ENCODE measurements around the gene STXBP5. TPM values are rescaled to one million over a fixed set of nuclear protein-coding genes. Genes with fewer than 3 reads are reported as not detected.

The STXBP5 gene
- polyA plus RNA-seq, 1 donor (not counting 4 experiments of a cell fraction or from before 2014, with no cell fraction given): 19.4 TPM

DNA sequence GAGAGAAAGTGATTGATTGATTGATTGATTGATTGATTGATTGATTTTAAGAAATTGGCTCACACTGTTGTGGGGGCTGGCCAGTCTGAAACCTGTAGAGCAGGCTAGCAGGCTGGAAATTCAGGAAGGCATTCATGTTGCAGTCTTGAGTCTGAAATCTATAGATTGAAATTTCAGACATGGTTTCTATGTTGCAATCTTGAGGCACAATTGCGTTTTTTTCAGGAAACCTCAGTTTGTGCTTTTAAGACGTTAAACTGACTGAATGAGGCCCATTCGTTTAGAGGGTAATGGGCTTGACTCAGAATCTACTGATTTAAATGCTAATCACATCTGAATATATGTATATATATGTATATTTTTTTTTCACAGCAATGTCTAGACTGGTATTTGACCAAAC, 106.3 kb downstream of the STXBP5 start:
- no peak overlapping the region for H3K9ac ChIP-seq (ENCODE audit: control insufficient read depth, extremely low read depth, insufficient read depth, low read length)
- no peaks in the 10 kb centered on the region for H3K36me3 ChIP-seq (ENCODE audit: control insufficient read depth in 2 of 2, extremely low read depth in 1 of 2, insufficient read depth in 2 of 2, low read length in 2 of 2)
- H3K4me1 ChIP-seq (ENCODE audit: control insufficient read depth, extremely low read depth, insufficient read depth, low read length): no peaks in the 10 kb centered on the region
- no peak overlapping the region for H2AFZ ChIP-seq (ENCODE audit: control insufficient read depth, low read length)
- H3K4me3 ChIP-seq (ENCODE audit: control insufficient read depth in 2 of 3, extremely low read depth in 1 of 3, insufficient read depth in 2 of 3, low read depth in 1 of 3, low read length in 3 of 3): no peak overlapping the region
- no peaks in the 10 kb centered on the region for H3K27me3 ChIP-seq (ENCODE audit: control insufficient read depth, extremely low read depth, insufficient read depth, low read length)
- H4K20me1 ChIP-seq (ENCODE audit: control insufficient read depth, extremely low read depth, insufficient read depth, low read length): no peaks in the 10 kb centered on the region
- H3K4me2 ChIP-seq (ENCODE audit: control insufficient read depth, extremely low read depth, insufficient read depth, low read depth, low read length): no peak overlapping the region
- no peak for TF ChIP-seq EZH2 (IDR thresholded peaks at IDR 0.05; ENCODE audit: low read length)
- TF ChIP-seq, protein P1, sequence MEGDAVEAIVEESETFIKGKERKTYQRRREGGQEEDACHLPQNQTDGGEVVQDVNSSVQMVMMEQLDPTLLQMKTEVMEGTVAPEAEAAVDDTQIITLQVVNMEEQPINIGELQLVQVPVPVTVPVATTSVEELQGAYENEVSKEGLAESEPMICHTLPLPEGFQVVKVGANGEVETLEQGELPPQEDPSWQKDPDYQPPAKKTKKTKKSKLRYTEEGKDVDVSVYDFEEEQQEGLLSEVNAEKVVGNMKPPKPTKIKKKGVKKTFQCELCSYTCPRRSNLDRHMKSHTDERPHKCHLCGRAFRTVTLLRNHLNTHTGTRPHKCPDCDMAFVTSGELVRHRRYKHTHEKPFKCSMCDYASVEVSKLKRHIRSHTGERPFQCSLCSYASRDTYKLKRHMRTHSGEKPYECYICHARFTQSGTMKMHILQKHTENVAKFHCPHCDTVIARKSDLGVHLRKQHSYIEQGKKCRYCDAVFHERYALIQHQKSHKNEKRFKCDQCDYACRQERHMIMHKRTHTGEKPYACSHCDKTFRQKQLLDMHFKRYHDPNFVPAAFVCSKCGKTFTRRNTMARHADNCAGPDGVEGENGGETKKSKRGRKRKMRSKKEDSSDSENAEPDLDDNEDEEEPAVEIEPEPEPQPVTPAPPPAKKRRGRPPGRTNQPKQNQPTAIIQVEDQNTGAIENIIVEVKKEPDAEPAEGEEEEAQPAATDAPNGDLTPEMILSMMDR (optimal IDR thresholded peaks at IDR 0.05 in 1 of 3, IDR thresholded peaks at IDR 0.05 in 1 of 3, conservative IDR thresholded peaks at IDR 0.05 in 1 of 3; ENCODE audit: extremely low read depth in 1 of 3, insufficient read depth in 2 of 3, low read length in 3 of 3): no peak
- no peak overlapping the region for H3K27ac ChIP-seq (ENCODE audit: control insufficient read depth, insufficient read depth, low read length)
- FAIRE-seq: no peak
- dilution Hi-C loops (cut with MboI; ENCODE audit: extremely low pct_ligation_motif_present, low sequenced_read_pairs): no loop called here
- H3K9me3 ChIP-seq (ENCODE audit: control insufficient read depth, low read depth, low read length): no peaks in the 10 kb centered on the region
- no peaks in the 10 kb centered on the region for H3K79me2 ChIP-seq (ENCODE audit: control insufficient read depth, insufficient read depth, low read length)
- no peaks in the 10 kb centered on the region for H3K9me1 ChIP-seq (ENCODE audit: control insufficient read depth, extremely low read depth, insufficient read depth, low read length)
- no peak for DNase-seq (ENCODE audit: low read depth, low spot score)

DNA sequence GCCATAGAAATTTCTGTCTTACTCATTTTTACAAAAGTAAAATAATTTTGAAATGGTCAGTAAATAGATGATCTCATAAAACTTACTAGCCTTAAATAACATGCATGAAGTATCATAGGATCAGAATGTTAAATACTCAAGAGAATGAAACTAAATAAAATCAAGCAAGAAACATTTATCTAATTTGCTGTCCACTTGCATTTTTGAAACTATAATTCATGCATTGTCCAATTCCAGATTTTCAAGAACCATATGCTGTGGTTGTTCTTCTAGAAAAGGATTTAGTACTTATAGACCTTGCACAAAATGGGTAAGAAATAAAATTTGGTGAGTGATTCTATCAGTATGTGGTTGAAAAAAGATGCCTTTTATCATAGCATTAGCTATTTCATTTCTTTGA, 107.0 kb downstream of the STXBP5 start:
- no peaks in the 10 kb centered on the region for H3K79me2 ChIP-seq (ENCODE audit: control insufficient read depth, insufficient read depth, low read length)
- H2AFZ ChIP-seq (ENCODE audit: control insufficient read depth, low read length): no peak overlapping the region
- no peaks in the 10 kb centered on the region for H3K4me1 ChIP-seq (ENCODE audit: control insufficient read depth, extremely low read depth, insufficient read depth, low read length)
- no peaks in the 10 kb centered on the region for H4K20me1 ChIP-seq (ENCODE audit: control insufficient read depth, extremely low read depth, insufficient read depth, low read length)
- no peaks in the 10 kb centered on the region for H3K9me3 ChIP-seq (ENCODE audit: control insufficient read depth, low read depth, low read length)
- DNase-seq (ENCODE audit: low read depth, low spot score): no peak
- no peaks in the 10 kb centered on the region for H3K9me1 ChIP-seq (ENCODE audit: control insufficient read depth, extremely low read depth, insufficient read depth, low read length)
- H3K4me2 ChIP-seq (ENCODE audit: control insufficient read depth, extremely low read depth, insufficient read depth, low read depth, low read length): no peak overlapping the region
- H3K9ac ChIP-seq (ENCODE audit: control insufficient read depth, extremely low read depth, insufficient read depth, low read length): no peak overlapping the region
- FAIRE-seq: no peak
- H3K27ac ChIP-seq (ENCODE audit: control insufficient read depth, insufficient read depth, low read length): no peak overlapping the region
- no peaks in the 10 kb centered on the region for H3K27me3 ChIP-seq (ENCODE audit: control insufficient read depth, extremely low read depth, insufficient read depth, low read length)
- TF ChIP-seq, protein P1 (optimal IDR thresholded peaks at IDR 0.05 in 1 of 3, IDR thresholded peaks at IDR 0.05 in 1 of 3, conservative IDR thresholded peaks at IDR 0.05 in 1 of 3; ENCODE audit: extremely low read depth in 1 of 3, insufficient read depth in 2 of 3, low read length in 3 of 3): no peak
- no peak for TF ChIP-seq EZH2 (IDR thresholded peaks at IDR 0.05; ENCODE audit: low read length)
- no peak overlapping the region for H3K4me3 ChIP-seq (ENCODE audit: control insufficient read depth in 2 of 3, extremely low read depth in 1 of 3, insufficient read depth in 2 of 3, low read depth in 1 of 3, low read length in 3 of 3)
- dilution Hi-C loops (cut with MboI; ENCODE audit: extremely low pct_ligation_motif_present, low sequenced_read_pairs): no loop called here
- no peaks in the 10 kb centered on the region for H3K36me3 ChIP-seq (ENCODE audit: control insufficient read depth in 2 of 2, extremely low read depth in 1 of 2, insufficient read depth in 2 of 2, low read length in 2 of 2)
